SK-N-SH treated with all-trans-retinoic acid at 6 μM for 48 hours (cell line): ENCODE results near the gene NOP53.

ENCODE experiments used
- ATAC-seq: fragments of 200-7000 bp; cut with Tn5 transposase; 3 replicates; pipeline ENCODE4 v1.9.1; 2020; ENCODE audit warnings: mild to moderate bottlenecking, moderate library complexity
- ARNTL ChIP-seq: fragments of 450-650 bp; formaldehyde crosslinking; IDR thresholded peaks from 2 replicates; pipeline ENCODE4 v1.5.0; 2020; ENCODE audit warnings: low read depth, mild to moderate bottlenecking, moderate library complexity, borderline replicate concordance
- BACH2 ChIP-seq: fragments of 250-450 bp; sonication (Bioruptor Pico); IDR thresholded peaks from 2 replicates; pipeline ENCODE4 v1.9.0; 2021; ENCODE audit warnings: mild to moderate bottlenecking, borderline replicate concordance
- CSDC2 ChIP-seq: fragments of 250-450 bp; sonication (Bioruptor Pico); IDR thresholded peaks from 2 replicates; pipeline ENCODE4 v1.5.0; 2020; ENCODE audit warnings: mild to moderate bottlenecking, moderate library complexity
- ESRRG ChIP-seq: fragments of 250-450 bp; sonication (Bioruptor Pico); IDR thresholded peaks from 2 replicates; pipeline ENCODE4 v1.6.1; 2021; ENCODE audit warnings: mild to moderate bottlenecking
- GLIS3 ChIP-seq: fragments of 250-450 bp; sonication (Bioruptor Pico); IDR thresholded peaks from 2 replicates; pipeline ENCODE4 v1.5.0; 2020; ENCODE audit warnings: mild to moderate bottlenecking, moderate library complexity
- ISL1 ChIP-seq: fragments of 250-450 bp; sonication (Bioruptor Pico); IDR thresholded peaks from 2 replicates; pipeline ENCODE4 v2.1.2; 2022; ENCODE audit warnings: mild to moderate bottlenecking, moderate library complexity
- PPARA ChIP-seq: fragments of 250-450 bp; sonication (Bioruptor Pico); IDR thresholded peaks from 2 replicates; pipeline ENCODE4 v1.5.0; 2020; ENCODE audit warnings: mild to moderate bottlenecking, borderline replicate concordance
- RARB ChIP-seq: fragments of 250-450 bp; sonication (Bioruptor Pico); IDR thresholded peaks from 2 replicates; pipeline ENCODE4 v1.8.0; 2021; ENCODE audit warnings: mild to moderate bottlenecking, moderate library complexity
- SNAI2 ChIP-seq: fragments of 250-450 bp; sonication (Bioruptor Pico); IDR thresholded peaks from 2 replicates; pipeline ENCODE4 v1.5.0; 2020; ENCODE audit warnings: mild to moderate bottlenecking, moderate library complexity
- TCF4 ChIP-seq: fragments of 250-450 bp; sonication (Bioruptor Pico); IDR thresholded peaks from 2 replicates; pipeline ENCODE4 v1.8.0; 2021; ENCODE audit warnings: mild to moderate bottlenecking, moderate library complexity, borderline replicate concordance
- TOX ChIP-seq: fragments of 250-450 bp; sonication (Bioruptor Pico); IDR thresholded peaks from 2 replicates; pipeline ENCODE4 v1.8.0; 2021; ENCODE audit warnings: mild to moderate bottlenecking, moderate library complexity, borderline replicate concordance
- ZC3H10 ChIP-seq: fragments of 250-450 bp; sonication (Bioruptor Pico); IDR thresholded peaks from 2 replicates; pipeline ENCODE4 v1.5.1; 2021; ENCODE audit warnings: mild to moderate bottlenecking, moderate library complexity
- ZFP3 ChIP-seq: fragments of 250-450 bp; sonication (Bioruptor Pico); IDR thresholded peaks from 2 replicates; pipeline ENCODE4 v1.5.0; 2020; ENCODE audit warnings: mild to moderate bottlenecking, moderate library complexity
- ZFP30 ChIP-seq: fragments of 450-650 bp; formaldehyde crosslinking; IDR thresholded peaks from 2 replicates; pipeline ENCODE4 v1.5.0; 2022; ENCODE audit warnings: mild to moderate bottlenecking, moderate library complexity
- ZNF565 ChIP-seq: fragments of 450-650 bp; formaldehyde crosslinking; conservative IDR thresholded peaks from 2 replicates; pipeline ENCODE4 v1.5.0; 2020; ENCODE audit warnings: low read depth, mild to moderate bottlenecking, moderate library complexity
- ZNF70 ChIP-seq: fragments of 450-650 bp; formaldehyde crosslinking; IDR thresholded peaks from 2 replicates; pipeline ENCODE4 v1.5.0; 2020; ENCODE audit warnings: mild to moderate bottlenecking, moderate library complexity
- ZNF8 ChIP-seq: fragments of 450-650 bp; formaldehyde crosslinking; IDR thresholded peaks from 2 replicates; pipeline ENCODE4 v1.5.0; 2020; ENCODE audit warnings: mild to moderate bottlenecking, moderate library complexity
- TF ChIP-seq, protein P1 (sequence below): fragments of 250-450 bp; sonication (Bioruptor Pico); IDR thresholded peaks from 2 replicates; pipeline ENCODE4 v1.5.1; 2021; ENCODE audit warnings: mild to moderate bottlenecking, moderate library complexity
- TF ChIP-seq, protein P2 (sequence below): fragments of 250-450 bp; sonication (Bioruptor Pico); IDR thresholded peaks from 2 replicates; pipeline ENCODE4 v1.8.0; 2020; ENCODE audit warnings: mild to moderate bottlenecking, moderate library complexity, borderline replicate concordance
- TF ChIP-seq, protein P3 (sequence below): fragments of 250-450 bp; sonication (Bioruptor Pico); IDR thresholded peaks from 2 replicates; pipeline ENCODE4 v1.5.0; 2020; ENCODE audit warnings: mild to moderate bottlenecking, moderate library complexity
- TF ChIP-seq, protein P4 (sequence below): fragments of 250-450 bp; sonication (Bioruptor Pico); IDR thresholded peaks from 2 replicates; pipeline ENCODE4 v1.5.1; 2020; ENCODE audit warnings: low read depth, mild to moderate bottlenecking, moderate library complexity

The NOP53 gene

DNA sequence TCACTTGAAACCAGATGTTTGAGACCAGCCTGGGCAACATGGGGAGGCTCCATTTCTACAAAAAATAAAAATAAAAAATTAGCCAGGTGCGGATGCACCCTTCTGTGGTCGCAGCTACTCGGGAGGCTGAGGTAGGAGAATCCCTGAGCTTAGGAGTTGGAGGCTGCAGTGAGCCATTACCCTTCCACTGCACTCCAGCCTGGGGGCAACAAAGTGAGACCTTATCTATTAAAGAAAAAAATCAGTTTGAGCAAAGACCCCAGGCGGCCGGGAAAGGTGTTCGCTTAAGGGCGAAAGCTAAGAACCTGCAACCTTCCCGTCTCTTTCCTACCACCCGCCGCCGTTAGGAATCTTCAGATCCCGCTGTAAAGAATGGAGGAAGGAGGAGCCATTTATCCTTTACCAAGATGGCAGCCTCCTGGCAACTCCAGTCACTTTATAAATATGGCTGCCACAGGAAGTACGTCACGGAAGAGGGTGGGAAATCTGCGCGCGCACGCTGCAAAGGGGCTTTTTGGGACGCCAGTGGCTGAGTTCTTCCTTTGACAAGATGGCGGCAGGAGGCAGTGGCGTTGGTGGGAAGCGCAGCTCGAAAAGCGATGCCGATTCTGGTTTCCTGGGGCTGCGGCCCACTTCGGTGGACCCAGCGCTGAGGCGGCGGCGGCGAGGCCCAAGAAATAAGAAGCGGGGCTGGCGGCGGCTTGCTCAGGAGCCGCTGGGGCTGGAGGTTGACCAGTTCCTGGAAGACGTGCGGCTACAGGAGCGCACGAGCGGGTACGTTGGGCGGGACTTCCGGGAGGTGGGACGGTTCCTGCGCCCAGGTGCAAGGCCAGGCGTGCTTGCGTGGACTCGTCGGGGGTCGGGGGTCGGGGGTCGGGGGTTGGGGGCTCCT, at the start of gene NOP53:
TSS of gene NOP53 (plus strand) at position 537 of the 892 bp plus-strand sequence. CDS start at position 551, 14 bp downstream.
- TF ChIP-seq TCF4 (CRISPR knock-in tag) (no peak), ZFP3 (CRISPR knock-in tag) (peak; percentile 86), CSDC2 (CRISPR knock-in tag) (peak; percentile 97), ESRRG (CRISPR knock-in tag) (no peak), ZNF565 (CRISPR knock-in tag) (peak; percentile 89; the same call in 1 of the 2 replicates), ARNTL (CRISPR knock-in tag) (no peak), GLIS3 (CRISPR knock-in tag) (peak; percentile 67; the same call in 1 of the 2 replicates), RARB (no peak; the same call in 1 of the 2 replicates), SNAI2 (CRISPR knock-in tag) (peak; percentile 96), TOX (CRISPR knock-in tag) (peak; percentile 78; the same call in 1 of the 2 replicates), ZNF70 (CRISPR knock-in tag) (0 out of 2 replicates have a peak, but pooled peaks have one; percentile 36), PPARA (CRISPR knock-in tag) (peak; percentile 93; the same call in 1 of the 2 replicates), ZFP30 (CRISPR knock-in tag) (peak; percentile 60; the same call in 1 of the 2 replicates), ISL1 (CRISPR knock-in tag) (peak; percentile 50; the same call in 1 of the 2 replicates), ZNF8 (CRISPR knock-in tag) (peak; percentile 62), ZC3H10 (CRISPR knock-in tag) (peak; percentile 61; the same call in 1 of the 2 replicates)
- TF ChIP-seq, protein P1, sequence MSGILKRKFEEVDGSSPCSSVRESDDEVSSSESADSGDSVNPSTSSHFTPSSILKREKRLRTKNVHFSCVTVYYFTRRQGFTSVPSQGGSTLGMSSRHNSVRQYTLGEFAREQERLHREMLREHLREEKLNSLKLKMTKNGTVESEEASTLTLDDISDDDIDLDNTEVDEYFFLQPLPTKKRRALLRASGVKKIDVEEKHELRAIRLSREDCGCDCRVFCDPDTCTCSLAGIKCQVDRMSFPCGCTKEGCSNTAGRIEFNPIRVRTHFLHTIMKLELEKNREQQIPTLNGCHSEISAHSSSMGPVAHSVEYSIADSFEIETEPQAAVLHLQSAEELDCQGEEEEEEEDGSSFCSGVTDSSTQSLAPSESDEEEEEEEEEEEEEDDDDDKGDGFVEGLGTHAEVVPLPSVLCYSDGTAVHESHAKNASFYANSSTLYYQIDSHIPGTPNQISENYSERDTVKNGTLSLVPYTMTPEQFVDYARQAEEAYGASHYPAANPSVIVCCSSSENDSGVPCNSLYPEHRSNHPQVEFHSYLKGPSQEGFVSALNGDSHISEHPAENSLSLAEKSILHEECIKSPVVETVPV (CRISPR knock-in tag), result 0 out of 2 replicates have a peak, but pooled peaks have one; percentile 17
- TF ChIP-seq, protein P2, sequence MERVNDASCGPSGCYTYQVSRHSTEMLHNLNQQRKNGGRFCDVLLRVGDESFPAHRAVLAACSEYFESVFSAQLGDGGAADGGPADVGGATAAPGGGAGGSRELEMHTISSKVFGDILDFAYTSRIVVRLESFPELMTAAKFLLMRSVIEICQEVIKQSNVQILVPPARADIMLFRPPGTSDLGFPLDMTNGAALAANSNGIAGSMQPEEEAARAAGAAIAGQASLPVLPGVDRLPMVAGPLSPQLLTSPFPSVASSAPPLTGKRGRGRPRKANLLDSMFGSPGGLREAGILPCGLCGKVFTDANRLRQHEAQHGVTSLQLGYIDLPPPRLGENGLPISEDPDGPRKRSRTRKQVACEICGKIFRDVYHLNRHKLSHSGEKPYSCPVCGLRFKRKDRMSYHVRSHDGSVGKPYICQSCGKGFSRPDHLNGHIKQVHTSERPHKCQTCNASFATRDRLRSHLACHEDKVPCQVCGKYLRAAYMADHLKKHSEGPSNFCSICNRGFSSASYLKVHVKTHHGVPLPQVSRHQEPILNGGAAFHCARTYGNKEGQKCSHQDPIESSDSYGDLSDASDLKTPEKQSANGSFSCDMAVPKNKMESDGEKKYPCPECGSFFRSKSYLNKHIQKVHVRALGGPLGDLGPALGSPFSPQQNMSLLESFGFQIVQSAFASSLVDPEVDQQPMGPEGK (CRISPR knock-in tag), result peak; percentile 38; the same call in 1 of the 2 replicates
- TF ChIP-seq, protein P3, sequence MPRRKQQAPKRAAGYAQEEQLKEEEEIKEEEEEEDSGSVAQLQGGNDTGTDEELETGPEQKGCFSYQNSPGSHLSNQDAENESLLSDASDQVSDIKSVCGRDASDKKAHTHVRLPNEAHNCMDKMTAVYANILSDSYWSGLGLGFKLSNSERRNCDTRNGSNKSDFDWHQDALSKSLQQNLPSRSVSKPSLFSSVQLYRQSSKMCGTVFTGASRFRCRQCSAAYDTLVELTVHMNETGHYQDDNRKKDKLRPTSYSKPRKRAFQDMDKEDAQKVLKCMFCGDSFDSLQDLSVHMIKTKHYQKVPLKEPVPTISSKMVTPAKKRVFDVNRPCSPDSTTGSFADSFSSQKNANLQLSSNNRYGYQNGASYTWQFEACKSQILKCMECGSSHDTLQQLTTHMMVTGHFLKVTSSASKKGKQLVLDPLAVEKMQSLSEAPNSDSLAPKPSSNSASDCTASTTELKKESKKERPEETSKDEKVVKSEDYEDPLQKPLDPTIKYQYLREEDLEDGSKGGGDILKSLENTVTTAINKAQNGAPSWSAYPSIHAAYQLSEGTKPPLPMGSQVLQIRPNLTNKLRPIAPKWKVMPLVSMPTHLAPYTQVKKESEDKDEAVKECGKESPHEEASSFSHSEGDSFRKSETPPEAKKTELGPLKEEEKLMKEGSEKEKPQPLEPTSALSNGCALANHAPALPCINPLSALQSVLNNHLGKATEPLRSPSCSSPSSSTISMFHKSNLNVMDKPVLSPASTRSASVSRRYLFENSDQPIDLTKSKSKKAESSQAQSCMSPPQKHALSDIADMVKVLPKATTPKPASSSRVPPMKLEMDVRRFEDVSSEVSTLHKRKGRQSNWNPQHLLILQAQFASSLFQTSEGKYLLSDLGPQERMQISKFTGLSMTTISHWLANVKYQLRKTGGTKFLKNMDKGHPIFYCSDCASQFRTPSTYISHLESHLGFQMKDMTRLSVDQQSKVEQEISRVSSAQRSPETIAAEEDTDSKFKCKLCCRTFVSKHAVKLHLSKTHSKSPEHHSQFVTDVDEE (CRISPR knock-in tag), result peak; percentile 97
- TF ChIP-seq, protein P4, sequence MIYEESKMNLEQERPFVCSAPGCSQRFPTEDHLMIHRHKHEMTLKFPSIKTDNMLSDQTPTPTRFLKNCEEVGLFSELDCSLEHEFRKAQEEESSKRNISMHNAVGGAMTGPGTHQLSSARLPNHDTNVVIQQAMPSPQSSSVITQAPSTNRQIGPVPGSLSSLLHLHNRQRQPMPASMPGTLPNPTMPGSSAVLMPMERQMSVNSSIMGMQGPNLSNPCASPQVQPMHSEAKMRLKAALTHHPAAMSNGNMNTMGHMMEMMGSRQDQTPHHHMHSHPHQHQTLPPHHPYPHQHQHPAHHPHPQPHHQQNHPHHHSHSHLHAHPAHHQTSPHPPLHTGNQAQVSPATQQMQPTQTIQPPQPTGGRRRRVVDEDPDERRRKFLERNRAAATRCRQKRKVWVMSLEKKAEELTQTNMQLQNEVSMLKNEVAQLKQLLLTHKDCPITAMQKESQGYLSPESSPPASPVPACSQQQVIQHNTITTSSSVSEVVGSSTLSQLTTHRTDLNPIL (CRISPR knock-in tag), result 0 out of 2 replicates have a peak, but pooled peaks have one; percentile 25
- TF ChIP-seq, all 23 proteins: peak for 16
- peak; percentile 69 for ATAC-seq

DNA sequence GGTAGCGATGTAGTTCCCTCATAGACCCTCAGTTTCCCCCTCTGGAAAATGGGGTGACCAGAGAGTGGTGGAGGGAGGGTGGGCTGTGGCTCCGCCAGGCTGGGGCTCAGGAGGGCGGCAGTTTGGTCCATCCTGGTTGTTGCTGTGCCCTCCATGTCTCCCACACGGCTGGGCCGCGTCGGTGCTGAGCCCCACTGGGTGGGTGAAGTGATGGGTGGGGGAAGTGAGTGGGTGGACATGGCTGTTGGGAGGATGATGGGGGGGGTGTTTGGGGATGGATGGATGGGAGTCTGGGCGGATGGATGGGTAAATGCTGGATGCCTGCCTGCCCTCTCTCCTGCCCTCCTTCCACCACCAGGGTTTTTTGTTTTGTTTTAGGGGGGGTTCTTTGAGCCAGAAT, 48.7 kb upstream of the NOP53 start:
- ATAC-seq, result no peak
- no peak for TF ChIP-seq BACH2 (CRISPR knock-in tag)
- TF ChIP-seq, protein P4 (CRISPR knock-in tag), result no peak
